ENCODE data around the gene RER1.
A peak's percentile ranks its signal among the peaks of the same experiment; 100 is the strongest.

RER1 gene, protein sequence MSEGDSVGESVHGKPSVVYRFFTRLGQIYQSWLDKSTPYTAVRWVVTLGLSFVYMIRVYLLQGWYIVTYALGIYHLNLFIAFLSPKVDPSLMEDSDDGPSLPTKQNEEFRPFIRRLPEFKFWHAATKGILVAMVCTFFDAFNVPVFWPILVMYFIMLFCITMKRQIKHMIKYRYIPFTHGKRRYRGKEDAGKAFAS

DNA sequence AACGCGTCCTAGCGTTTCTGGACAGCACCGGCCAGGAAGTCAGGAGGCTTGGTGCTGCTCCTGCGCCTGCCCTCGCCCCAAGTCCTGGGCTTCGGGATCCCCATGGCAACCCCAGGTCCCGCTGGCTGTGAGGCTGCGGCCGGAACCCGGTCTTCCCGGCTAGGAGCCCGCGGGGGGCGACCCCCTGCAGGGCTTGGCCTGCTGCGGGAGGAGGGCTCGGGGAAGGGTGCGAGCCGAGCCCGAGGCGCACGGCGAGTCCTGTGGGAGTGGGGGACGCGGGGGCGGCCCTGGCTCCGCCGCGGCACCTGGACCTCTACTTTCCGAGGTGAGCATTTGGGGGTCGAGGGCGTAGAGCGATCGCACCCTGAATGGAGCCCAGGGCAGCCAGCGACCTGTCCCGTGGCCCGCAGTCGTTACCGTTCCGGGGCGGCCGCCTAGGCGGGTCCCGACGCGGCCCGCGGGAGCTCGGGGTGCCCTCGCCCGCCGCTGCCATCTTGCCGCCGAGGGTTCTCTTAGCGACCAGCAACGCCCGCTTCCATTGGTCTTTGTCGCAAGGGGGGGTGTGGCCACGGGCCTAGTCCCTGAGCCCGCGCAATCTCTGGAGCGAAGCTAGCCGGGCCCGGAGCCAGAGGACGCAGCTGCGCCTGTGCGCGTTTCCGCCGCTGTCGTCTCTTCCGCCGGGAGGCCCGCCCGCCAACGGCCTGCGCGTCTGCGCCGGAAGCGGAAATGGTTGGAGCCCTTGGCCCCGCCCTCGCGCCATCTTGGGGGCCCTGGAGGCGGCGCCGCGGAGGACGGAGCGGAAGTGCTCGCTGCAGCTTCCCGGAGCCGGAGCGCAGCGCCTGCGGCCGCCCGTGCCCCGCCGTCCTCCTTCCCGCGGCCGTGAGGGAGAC lies at the start of gene RER1, which contains the start of gene MORN1:
TSS of gene RER1 (plus strand) at position 801 of the 890 bp plus-strand sequence. CDS start 3,950 bp downstream, outside the sequence.
TSS of gene MORN1 (minus strand) at position 514 of the 890 bp plus-strand sequence. CDS start at position 493, 21 bp downstream.
- peak; percentile 96 to 97 for DNase-seq (ENCODE audit: low read depth in 2 of 2)

DNA sequence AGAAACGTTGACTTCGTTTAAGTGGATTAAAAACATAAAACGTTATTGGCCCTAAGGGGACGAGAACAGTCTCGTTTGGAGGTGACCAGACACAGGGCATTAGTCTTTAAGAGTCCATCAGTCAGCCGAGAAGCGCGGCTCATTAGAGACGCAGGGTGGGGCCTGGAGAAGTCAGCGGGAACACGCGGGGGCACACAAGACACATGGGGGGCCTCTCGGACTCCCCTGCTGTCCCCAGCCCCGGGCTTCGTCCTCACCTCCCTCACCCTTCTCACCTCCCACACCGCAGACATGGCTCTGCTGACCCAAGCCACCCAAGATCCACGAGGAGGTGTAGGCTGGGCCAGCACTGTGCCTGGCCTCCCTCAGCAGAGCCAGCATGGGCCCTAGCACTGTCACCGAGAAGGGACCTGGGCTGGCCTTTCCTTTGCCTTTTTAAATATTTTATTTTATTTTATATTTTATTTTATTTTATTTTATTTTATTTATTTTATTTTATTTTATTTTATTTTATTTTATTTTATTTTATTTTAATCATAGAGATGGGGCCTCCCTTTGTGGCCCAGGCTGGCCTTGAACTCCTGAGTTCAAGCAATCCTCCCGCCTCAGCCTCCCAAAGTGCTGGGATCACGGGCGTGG lies 49.1 kb upstream of the RER1 start:
- DNase-seq (ENCODE audit: low read depth in 2 of 2): no peak

DNA sequence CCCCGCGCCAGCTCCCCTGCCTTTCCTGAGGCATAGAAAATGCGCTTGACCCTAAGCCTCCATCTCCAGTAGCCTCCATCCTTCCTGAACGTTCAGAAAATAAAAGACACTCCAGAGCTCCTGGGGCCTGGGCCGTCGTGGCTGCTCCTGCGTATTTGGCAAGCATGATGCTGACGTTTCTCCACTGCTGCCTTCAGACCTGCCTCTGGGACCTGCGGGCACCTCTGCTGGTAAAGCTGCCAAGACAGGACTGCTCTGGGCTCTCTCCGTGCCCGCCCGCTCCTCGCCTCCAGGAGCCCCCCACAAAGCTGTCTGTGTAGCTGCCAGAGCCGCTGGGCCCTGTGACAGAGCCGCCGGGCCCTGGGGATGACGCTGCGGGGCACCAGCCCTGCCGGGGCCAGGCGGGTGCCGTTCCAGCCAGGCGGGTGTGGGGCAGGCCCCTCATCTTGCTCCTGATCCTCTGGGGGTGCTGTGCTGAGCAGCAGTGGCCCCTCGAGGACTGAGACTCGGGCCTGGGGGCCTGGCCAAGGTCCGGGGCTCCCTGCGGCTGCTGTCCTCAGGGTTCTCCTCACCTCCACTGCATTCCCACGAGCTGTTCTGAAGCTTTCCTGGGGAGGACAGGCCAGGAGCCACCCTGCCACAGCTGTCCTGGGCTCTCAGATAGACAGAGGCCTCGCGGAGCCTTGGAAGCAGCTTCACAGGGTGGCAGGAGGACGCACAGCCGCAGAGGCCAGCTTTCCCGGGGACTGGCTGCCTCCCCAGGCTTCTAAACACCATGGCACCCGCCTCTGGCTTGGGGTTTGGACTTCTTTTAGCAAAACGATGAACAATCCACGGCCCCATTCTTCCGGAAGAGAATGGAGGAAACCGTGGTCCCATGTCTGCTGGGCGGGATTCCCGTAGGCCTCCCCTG lies 48.4 kb upstream of the RER1 start:
- DNase-seq (ENCODE audit: low read depth in 2 of 2): no peak

DNA sequence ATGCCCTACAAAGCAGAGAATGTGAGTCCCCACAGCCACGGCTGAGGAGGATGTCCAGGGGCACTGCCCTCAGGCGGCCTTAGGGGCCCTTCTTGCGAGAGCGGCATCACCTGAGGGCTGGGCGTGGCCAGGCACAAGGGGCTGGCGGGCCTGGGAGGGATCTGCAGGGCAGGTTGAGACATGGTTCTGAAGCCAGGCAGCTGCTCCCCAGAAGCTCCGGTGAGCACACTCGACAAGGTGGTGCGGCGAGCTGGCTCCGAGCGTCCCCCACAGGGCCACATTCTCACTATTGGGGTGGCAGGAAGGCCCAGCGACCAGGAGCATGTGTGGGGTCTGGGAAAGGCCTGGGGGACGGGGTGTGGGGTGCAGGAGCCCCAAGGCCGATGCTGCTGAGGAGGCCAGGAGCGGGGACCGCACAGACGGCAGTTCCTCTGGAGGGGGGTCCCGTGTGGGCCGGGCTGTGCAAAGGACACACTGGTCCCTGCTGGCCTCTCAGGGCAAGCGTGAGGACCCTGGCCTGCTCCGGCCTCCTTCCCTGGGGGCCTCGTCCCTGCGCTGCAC lies 47.4 kb upstream of the RER1 start:
- DNase-seq (ENCODE audit: low read depth in 2 of 2): no peak

DNA sequence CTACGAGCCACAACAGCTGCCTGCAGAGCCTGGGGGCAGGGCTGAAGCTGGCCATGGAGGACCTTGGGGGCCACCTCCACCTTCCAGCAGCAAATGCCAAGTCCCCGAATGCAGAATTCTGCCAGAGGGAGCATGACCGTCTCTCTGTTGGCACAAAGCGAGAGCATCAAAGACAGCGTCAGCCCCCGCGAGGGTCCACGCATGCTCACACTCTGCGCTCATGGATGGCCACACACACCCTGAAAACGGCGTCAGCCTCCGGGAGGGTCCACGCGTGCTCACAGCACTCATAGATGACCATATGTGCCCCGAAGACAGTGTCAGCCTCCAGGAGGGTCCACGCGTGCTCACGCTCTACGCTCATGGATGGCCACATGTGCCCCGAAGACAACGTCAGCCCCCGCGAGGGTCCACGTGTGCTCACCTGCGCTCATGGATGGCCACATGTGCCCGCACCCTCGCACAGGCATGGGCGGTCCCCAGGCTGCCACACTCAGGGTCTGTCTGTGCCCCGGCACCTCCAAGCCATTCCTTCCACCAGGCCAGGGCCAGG lies 46.8 kb upstream of the RER1 start:
- DNase-seq (ENCODE audit: low read depth in 2 of 2): no peak

DNA sequence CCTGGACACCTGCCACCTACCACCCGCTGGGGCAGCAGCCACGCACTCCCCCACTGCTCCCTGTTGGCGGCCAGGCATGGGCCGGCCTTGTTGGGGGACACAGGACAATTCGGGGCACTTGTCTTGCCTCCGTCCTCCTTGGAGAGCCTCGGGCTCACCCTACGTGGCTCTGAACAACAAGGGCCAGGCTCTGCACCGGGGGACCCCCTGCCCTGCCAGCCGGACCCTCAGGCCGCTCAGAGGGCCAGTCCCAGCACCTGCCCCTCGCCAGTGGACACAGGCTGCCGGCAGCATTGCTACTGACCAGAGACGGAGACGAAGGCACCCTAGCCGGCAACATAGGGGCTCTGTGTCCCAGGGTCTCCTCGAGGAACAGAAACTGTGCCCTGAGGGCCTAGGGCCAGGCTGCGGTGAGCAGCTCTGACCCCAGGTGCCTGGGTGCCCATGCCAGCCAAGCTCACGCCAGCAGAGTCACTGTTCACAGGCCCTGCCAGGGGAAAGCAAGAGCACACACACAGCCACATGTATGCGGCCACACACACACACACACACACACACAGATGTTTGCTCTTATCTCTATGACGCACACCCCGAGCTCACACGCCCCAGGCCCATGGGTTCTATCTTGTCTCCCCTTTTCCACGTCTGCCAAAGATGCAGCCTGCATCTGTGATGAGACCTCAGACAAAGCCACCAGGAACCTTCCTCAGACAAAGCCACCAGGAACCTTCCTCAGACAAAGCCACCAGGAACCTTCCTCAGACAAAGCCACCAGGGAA lies 46.2 kb upstream of the RER1 start:
- DNase-seq (ENCODE audit: low read depth in 2 of 2): no peak

DNA sequence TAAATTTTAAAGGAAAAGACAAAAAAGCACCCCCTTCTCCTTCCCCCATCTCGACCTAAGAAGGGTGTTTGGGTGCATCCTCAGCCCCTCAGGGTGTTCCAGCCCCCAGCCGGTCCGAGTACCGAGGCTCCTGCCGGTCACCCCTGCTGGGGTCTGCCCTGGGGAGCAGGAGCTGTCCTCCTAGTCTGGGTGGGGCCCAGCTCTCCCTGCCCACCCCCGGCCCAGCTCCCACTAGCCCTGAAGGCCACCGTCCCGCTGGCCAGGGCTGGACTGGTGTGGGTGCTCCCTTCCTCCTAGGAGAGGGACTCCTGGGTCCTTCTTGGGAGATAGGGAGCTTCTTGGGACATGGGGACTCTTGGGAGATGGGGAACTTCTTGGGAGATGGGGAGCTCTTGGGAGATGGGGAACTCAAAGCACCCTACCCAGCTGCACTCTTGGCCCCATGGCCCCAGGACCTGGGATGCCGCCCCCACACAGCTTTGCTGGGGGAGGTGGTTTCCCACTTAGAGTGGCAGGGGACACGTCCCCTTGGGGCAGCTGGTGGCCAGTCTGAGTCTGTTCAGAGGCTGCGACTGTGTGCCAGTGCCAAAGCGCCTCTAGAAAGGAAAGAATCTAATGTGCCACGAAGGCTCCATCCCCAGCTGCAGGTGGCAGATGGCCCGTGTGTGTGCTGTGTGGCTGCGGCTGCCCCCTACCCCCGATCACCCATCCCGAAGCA lies 44.8 kb upstream of the RER1 start:
- DNase-seq (ENCODE audit: low read depth in 2 of 2): no peak

DNA sequence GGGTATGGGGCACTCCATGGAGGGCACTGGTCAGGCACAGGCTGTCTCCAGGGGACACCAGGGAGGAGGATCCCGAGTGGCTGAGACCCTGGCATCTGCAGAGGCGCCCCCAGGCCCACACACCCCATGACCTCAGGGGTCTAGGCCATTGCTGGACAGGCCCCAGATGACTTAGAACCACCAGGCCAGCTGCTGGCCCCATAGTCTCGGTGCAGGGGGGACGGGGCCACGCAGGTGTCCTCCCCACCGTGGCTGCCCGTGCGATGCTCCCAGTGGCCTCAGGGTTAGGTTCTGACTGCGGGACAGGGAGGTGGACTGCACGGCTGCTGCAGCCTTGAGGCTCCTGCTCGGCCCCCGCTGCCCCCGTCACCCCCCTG lies 44.2 kb upstream of the RER1 start:
- no peak for DNase-seq (ENCODE audit: low read depth in 2 of 2)

DNA sequence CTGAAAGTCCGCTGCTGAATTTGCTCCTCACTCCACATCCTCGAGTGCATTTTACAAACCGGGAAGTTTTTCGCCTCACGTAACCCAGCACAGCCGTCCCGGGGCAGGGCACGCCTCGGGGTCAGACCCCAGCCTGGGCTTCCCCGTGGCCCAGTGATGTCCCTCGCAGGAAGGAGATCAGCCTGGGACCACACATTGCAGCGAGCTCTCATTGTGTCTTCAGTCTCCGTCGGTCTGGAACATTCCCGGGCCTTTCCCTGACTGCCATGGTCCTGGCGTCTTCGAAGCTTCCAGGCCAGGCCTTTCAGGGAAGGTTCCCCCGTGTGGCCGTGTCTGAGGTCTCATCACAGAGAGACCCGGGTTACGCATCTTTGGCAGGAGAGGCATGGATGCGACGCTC lies 43.7 kb upstream of the RER1 start:
- DNase-seq (ENCODE audit: low read depth in 2 of 2): no peak

DNA sequence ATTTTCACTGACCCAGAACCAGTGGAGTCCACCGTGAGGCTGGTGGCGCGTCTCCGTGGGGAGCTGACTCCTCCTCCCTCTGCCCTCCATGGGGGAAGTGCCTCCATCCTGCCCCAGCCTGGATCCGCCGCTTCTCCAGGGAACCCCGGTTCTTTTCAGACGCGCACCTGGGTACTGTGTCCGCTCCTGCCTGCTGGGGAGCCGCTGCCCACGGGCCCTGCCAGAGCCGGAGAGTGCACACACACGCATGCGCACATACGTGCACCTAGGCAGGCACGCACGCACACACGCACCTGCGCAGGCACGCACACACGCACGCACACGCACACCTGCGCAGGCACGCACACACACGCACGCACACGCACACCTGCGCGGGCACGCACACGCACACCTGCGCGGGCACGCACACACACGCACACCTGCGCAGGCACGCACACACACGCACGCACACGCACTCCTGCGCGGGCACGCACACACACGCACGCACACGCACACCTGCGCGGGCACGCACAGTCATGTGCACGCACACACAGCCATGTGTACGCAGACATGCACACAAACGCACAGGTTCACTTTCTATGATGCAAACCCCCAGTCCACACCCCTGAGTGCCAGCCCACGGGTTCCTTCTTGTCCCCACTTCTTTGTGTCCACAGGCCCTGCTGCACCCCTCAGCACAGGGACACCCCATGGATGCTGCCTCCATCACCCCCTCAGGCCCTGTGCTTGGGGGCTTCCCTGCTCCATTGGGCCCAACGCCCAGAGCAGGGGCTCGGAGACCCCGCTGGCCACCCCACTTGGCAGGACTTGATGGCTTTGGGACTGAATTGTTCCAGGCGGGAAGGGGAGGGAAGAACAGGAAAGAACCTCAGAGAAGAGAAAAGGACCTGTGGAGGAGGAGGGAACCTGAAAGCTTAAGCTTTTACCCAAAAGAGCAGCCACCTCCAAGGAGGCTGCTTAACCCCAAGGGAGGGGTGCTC lies 43.0 kb upstream of the RER1 start:
- no peak for DNase-seq (ENCODE audit: low read depth in 2 of 2)

DNA sequence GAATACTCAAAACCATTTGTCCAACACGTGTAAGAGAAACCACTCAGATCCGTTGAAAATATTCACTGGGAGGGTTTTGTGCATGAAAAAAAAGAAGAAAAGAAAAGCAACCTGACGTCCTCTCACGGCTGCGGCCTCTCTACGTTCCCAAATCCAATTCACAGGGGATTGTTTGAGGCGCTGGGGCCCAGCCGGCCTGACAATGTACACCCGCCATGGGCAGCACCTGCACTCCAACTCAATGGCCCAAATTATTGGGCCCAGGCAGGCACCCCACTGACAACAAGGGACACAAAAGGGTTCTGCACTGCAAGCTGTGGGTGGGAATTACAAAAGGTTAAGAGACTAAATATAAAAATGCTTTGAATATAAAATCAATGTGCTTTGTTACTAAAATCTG lies 41.8 kb upstream of the RER1 start:
- no peak for DNase-seq (ENCODE audit: low read depth in 2 of 2)

DNA sequence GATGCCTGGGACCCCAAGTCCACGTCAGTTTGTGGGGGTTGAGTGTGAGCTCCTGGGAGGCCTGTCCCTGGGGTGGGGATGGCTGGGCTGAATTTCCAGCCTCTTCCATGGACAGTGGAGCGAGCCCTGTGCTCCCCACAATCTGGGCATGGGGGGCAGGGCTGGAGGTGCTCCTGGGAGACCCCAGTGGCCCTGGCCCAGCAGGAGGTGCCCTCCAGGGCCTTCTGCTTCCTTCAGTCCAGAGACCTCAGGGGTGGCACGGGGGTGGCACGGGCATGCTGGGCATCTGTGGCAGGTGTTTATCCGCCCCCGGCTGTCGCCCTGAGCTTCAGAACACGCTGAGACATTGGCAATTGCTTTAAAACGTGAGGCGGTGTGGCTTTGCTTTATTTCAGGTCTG lies 41.1 kb upstream of the RER1 start:
- DNase-seq (ENCODE audit: low read depth in 2 of 2): no peak

DNA sequence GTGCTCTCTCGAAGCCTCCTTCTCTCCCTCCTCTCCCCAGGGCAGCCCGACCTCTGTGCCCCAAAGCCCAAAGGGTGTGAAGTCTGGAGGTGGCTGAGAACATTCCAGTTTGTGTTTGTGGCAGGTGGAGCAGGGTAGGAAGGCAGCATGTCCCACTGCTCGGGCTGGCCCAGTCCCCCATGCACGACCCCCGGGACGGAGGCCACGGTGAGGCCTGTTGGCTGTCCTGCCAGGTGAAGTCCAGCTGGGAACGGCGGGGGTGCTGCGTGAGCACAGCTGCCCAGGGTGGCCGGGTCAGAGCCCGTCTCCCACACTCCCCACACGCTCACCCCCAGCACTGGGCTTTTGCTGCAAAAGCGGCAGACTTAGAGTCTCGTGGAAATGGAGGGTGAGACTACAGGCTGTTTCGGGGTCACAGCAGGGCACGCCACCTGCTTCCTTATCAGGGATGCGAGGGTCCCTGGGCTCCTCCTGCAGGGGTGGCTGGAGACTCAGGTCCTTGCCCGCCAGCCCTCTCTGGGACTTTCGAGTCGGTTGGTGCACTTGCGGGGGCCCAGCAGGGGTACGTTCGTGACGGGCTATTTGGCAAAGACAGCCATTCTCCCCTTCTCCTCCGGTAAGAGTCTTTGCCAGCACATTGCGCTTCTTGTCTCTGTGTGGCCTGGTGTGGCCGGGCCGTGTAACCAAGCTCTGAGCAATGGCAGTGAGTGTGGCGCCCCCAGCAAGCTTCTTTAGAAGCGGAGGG lies 40.6 kb upstream of the RER1 start:
- DNase-seq (ENCODE audit: low read depth in 2 of 2): no peak

DNA sequence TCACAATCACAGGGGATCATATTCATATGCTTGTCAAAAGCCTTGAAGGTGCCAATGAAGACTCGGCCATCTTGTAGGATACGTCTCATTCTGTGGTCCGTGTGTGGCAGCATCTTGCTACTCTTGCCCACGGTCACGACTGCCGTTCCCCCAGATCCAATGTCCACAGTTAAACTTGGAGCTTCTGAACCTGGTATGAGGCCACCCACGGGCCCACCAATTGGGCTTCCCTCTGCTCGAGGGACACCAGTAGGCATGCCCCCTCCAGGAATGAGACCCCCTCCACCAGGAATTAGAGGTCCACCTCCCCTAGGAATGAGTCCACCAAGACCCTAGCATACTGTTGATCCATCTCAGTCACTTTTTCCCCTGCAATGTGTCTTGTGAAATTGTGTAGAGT lies 39.9 kb upstream of the RER1 start:
- no peak for DNase-seq (ENCODE audit: low read depth in 2 of 2)

DNA sequence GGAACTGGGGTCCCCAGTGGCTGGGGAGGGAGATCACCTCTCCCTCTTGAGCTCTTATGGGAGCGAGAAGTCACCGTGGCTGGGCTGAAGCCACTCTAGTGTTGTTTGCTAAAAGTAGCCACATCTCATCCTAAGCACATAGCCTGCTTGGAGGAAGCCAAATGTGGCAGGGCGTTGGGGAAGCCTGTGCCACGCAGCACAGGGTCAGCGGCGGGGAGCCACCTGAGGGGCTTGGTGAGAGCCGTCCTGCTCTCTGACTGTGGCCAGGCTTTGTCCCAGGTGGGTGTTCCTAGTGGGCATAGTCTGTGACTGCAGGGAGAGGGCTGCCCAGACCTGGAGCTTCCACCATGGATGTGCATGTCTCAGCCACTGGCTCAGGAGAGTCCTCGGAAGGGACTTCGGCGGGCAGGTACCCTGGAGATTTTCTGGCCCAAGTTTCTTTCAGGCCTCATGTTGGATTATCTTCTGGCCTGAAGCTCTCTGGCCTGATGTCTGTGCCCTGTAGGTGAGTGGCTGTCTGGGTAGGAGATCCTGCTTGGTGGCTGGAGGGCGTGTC lies 39.2 kb upstream of the RER1 start:
- DNase-seq (ENCODE audit: low read depth in 2 of 2): no peak

DNA sequence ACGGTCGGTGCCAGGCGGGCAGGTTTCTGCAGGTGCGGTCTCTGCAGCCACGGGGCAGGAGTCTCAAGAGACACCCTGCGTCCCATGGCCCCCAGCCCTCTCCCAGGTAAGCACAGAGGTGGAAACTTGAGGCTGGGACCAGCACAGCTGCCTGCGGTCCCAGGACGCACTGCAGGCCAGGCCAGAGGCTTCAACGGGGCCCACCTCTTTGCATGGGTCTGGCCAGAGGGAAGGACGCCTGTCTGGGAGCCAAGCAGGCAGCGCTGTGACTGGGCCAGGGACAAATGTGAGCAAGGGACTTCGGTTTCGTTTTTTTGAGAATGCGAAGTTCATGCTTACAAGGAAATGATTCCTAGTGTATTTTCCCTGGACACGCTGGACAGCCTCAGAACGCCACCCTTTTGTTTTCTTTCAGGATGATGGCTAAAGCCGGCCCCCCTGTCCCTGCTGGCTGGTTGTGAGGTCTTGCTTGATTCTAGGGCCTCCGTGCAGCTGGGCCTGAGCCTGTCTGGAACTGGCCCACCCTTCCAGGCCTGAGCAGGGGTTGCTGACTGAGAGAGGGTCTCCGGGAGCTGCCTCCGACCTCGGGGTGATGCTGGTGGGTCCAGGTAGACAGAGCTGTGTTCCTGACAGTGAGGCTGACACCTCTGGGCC lies 38.6 kb upstream of the RER1 start:
- no peak for DNase-seq (ENCODE audit: low read depth in 2 of 2)

Measured in stimulated activated CD4-positive, alpha-beta T cell treated with anti-CD3 and anti-CD28 coated beads, Interleukin-12 subunit alpha, Interleukin-12 subunit beta, amount 100 ng/mL, for 24 hours (primary cell).